ENCODE results near the gene DCTD.

DNA sequence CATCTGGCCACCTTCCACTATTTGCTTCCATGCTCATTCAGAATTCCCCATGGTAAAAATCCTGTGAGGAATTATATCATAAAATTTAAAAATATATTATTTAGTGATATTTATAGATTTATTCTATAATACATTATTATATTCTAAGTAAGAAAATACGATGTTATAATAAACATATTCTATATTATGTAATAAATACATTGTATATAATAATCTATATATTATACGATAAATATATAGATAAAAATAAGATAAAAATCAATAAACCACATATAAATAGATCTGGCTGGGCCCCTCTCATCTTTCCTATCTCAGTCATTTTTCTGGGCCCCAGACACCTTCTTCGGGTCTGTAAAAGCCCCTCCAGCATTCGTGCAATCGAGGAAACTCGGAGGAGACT lies 68.5 kb downstream of the DCTD start:
- TF ChIP-seq, protein P1, sequence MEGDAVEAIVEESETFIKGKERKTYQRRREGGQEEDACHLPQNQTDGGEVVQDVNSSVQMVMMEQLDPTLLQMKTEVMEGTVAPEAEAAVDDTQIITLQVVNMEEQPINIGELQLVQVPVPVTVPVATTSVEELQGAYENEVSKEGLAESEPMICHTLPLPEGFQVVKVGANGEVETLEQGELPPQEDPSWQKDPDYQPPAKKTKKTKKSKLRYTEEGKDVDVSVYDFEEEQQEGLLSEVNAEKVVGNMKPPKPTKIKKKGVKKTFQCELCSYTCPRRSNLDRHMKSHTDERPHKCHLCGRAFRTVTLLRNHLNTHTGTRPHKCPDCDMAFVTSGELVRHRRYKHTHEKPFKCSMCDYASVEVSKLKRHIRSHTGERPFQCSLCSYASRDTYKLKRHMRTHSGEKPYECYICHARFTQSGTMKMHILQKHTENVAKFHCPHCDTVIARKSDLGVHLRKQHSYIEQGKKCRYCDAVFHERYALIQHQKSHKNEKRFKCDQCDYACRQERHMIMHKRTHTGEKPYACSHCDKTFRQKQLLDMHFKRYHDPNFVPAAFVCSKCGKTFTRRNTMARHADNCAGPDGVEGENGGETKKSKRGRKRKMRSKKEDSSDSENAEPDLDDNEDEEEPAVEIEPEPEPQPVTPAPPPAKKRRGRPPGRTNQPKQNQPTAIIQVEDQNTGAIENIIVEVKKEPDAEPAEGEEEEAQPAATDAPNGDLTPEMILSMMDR (IDR thresholded peaks at IDR 0.05) = no peak
- TF ChIP-seq POLR2A (IDR thresholded peaks at IDR 0.05) (no peak), POLR2AphosphoS5 (IDR thresholded peaks at IDR 0.05) (no peak)

Measured in stomach (tissue), 4 donors.